22Rv1 (cell line): ENCODE results near the gene MIEN1.

Source experiments
- CTCF ChIP-seq: fragments of 450-650 bp; IDR thresholded peaks from 2 replicates; pipeline ENCODE4 v1.5.1; 2017; ENCODE audit warnings: mild to moderate bottlenecking
- ZFX ChIP-seq: fragments of 450-650 bp; IDR thresholded peaks from 2 replicates; pipeline ENCODE4 v1.6.1; 2017; ENCODE audit warnings: antibody characterized with exemption, borderline replicate concordance

- TF ChIP-seq CTCF: no peak
- TF ChIP-seq ZFX: no peak
Measured at GRCh38 chr17:39706921-39707337, 23.4 kb downstream of the MIEN1 start.
